Measurements from ENCODE around the gene CDC20. TPM values are rescaled to one million over a fixed set of nuclear protein-coding genes. Genes with fewer than 3 reads are reported as not detected.

Gene CDC20
- total RNA-seq, 1 experiment from 2014 or later, result 349 TPM

DNA sequence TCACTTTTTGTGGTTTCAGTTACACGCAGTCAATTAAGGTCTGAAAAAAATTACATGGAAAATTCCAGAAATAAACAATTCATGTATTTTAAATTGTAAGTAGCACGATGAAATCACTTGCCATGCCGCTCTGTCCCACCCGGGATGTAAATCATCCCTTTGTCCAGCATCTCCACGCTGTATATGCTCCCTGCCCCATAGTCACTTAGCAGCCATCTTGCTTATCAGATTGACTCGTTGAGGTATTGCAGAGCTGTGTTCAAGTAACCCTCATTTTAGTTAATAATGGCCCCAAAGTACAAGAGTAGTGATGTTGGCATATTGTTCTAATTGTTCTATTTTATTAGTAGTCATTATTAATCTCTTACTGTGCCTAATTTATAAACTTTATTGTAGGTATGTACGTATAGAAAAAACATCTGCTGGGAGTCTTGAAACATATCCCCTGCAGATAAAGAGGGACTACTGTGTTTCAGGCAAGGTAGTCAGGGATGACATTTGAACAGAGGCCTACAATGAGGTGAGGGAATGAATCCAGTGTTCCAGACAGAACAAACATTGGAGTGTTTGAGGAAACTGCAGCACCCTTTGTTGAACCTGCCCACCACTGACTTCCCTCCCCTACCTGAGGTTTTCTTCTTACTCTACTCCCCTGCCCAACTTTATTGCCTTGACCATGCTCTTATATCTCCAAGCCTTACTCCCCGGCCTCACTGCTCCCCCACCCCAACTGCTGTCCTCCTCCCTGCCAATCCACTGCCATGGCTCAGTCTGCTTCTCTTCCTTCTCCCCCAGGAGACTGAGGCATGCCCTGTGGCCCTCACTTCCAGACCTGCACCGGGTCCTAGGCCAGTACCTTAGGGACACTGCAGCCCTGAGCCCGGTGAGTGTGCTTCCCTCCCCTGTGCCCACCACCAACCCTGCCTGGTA lies 7.1 kb upstream of the CDC20 start:
- Histone ChIP-seq H3K36me3 (ENCODE audit: low read depth, low read length) (no peaks in the 10 kb centered on the region), H3K4me3 (ENCODE audit: low read length) (no peak overlapping the region), H3K79me2 (ENCODE audit: low read length) (no peaks in the 10 kb centered on the region), H2AFZ (ENCODE audit: low read length) (no peak overlapping the region), H3K27ac (ENCODE audit: low read length) (no peak overlapping the region), H4K20me1 (ENCODE audit: low read length) (no peaks in the 10 kb centered on the region), H3K9me3 (ENCODE audit: low read length) (no peaks in the 10 kb centered on the region), H3K27me3 (ENCODE audit: low read length) (no peaks in the 10 kb centered on the region), H3F3A (ENCODE audit: low read length, unreplicated experiment) (no peaks in the 10 kb centered on the region), H3K9ac (ENCODE audit: low read length) (no peak overlapping the region), H3K9me2 (replicated peaks; ENCODE audit: low read length) (no peaks in the 10 kb centered on the region), H3K4me2 (ENCODE audit: low read length) (no peak overlapping the region), H3K4me1 (ENCODE audit: insufficient read depth, low read length) (peaks cover 23% of the 10 kb centered on the region)
- ChIA-PET POLR2A (ENCODE audit: unreplicated experiment) (no interaction called here), CTCF (no interaction called here)
- TF ChIP-seq EZH2 (IDR thresholded peaks at IDR 0.05; ENCODE audit: low read length, unreplicated experiment) (no peak), EZH2phosphoT487 (IDR thresholded peaks at IDR 0.05; ENCODE audit: borderline replicate concordance, low read length) (no peak)
- TF ChIP-seq, protein P1, sequence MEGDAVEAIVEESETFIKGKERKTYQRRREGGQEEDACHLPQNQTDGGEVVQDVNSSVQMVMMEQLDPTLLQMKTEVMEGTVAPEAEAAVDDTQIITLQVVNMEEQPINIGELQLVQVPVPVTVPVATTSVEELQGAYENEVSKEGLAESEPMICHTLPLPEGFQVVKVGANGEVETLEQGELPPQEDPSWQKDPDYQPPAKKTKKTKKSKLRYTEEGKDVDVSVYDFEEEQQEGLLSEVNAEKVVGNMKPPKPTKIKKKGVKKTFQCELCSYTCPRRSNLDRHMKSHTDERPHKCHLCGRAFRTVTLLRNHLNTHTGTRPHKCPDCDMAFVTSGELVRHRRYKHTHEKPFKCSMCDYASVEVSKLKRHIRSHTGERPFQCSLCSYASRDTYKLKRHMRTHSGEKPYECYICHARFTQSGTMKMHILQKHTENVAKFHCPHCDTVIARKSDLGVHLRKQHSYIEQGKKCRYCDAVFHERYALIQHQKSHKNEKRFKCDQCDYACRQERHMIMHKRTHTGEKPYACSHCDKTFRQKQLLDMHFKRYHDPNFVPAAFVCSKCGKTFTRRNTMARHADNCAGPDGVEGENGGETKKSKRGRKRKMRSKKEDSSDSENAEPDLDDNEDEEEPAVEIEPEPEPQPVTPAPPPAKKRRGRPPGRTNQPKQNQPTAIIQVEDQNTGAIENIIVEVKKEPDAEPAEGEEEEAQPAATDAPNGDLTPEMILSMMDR (conservative IDR thresholded peaks at IDR 0.05; ENCODE audit: low read depth, low read length), result no peak
- no TSS peak for BruUV-seq (replicated peaks)
- intact Hi-C loops (cut with micrococcal nuclease), result no loop called here
- ATAC-seq, result no peak
- DNase-seq, result no peak

DNA sequence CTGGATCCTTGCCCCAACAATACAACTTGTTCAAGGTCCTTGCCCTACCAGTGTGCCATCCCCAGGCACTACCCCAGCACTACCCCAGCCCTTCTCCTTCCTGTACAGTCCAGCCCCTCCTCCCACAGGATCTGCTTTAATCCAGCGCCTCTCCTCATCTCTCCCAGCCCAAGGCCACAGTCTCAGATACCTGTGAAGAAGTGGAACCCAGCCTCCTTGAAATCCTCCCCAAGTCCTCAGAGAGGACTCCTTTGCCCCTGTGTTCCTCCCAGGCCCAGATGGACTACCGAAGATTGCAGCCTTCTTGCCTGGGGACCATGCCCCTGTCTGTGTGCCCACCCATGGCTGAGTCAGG lies 6.5 kb upstream of the CDC20 start:
- Histone ChIP-seq H4K20me1 (ENCODE audit: low read length) (no peaks in the 10 kb centered on the region), H3K27me3 (ENCODE audit: low read length) (no peaks in the 10 kb centered on the region), H3K4me2 (ENCODE audit: low read length) (no peak overlapping the region), H3F3A (ENCODE audit: low read length, unreplicated experiment) (no peaks in the 10 kb centered on the region), H3K9ac (ENCODE audit: low read length) (no peak overlapping the region), H3K4me1 (ENCODE audit: insufficient read depth, low read length) (peaks cover 23% of the 10 kb centered on the region), H2AFZ (ENCODE audit: low read length) (no peak overlapping the region), H3K9me3 (ENCODE audit: low read length) (no peaks in the 10 kb centered on the region), H3K36me3 (ENCODE audit: low read depth, low read length) (no peaks in the 10 kb centered on the region), H3K9me2 (replicated peaks; ENCODE audit: low read length) (no peaks in the 10 kb centered on the region), H3K27ac (ENCODE audit: low read length) (no peak overlapping the region), H3K4me3 (ENCODE audit: low read length) (no peak overlapping the region), H3K79me2 (ENCODE audit: low read length) (no peaks in the 10 kb centered on the region)
- ChIA-PET POLR2A (ENCODE audit: unreplicated experiment) (no interaction called here), CTCF (no interaction called here)
- intact Hi-C loops (cut with micrococcal nuclease), result no loop called here
- BruUV-seq (replicated peaks), result no TSS peak
- DNase-seq (no peak), ATAC-seq (no peak)
- TF ChIP-seq EZH2phosphoT487 (IDR thresholded peaks at IDR 0.05; ENCODE audit: borderline replicate concordance, low read length), result no peak
- TF ChIP-seq EZH2 (IDR thresholded peaks at IDR 0.05; ENCODE audit: low read length, unreplicated experiment), result no peak
- TF ChIP-seq, protein P1 (conservative IDR thresholded peaks at IDR 0.05; ENCODE audit: low read depth, low read length), result no peak

DNA sequence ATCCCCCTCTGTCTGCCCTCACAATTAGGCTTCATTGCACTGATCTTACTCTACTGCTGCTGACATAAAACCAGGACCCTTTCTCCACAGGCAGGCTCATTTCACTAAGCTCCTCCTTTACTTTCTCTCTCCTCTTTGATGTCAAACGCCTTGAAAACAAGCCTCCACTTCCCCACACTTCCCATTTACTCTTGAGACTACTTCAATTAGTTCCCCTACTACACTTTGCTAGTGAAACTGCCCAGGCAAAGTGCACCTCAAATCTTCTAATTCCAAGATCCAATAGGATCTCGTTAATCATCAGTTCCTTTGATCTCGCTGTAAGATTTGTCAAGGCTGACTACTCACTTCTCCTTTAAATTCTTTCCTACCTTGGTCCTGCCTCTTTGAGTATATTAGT lies 5.9 kb upstream of the CDC20 start:
- Histone ChIP-seq H3K27me3 (ENCODE audit: low read length) (no peaks in the 10 kb centered on the region), H3K9ac (ENCODE audit: low read length) (no peak overlapping the region), H3K4me3 (ENCODE audit: low read length) (no peak overlapping the region), H3K9me2 (replicated peaks; ENCODE audit: low read length) (no peaks in the 10 kb centered on the region), H3F3A (ENCODE audit: low read length, unreplicated experiment) (no peaks in the 10 kb centered on the region), H3K79me2 (ENCODE audit: low read length) (peaks cover 3% of the 10 kb centered on the region), H4K20me1 (ENCODE audit: low read length) (no peaks in the 10 kb centered on the region), H3K4me1 (ENCODE audit: insufficient read depth, low read length) (peaks cover 26% of the 10 kb centered on the region), H3K36me3 (ENCODE audit: low read depth, low read length) (no peaks in the 10 kb centered on the region), H3K27ac (ENCODE audit: low read length) (no peak overlapping the region), H2AFZ (ENCODE audit: low read length) (no peak overlapping the region), H3K4me2 (ENCODE audit: low read length) (no peak overlapping the region), H3K9me3 (ENCODE audit: low read length) (no peaks in the 10 kb centered on the region)
- no peak for DNase-seq
- no TSS peak for BruUV-seq (replicated peaks)
- TF ChIP-seq, protein P1 (conservative IDR thresholded peaks at IDR 0.05; ENCODE audit: low read depth, low read length), result no peak
- TF ChIP-seq EZH2phosphoT487 (IDR thresholded peaks at IDR 0.05; ENCODE audit: borderline replicate concordance, low read length), result no peak
- TF ChIP-seq EZH2 (IDR thresholded peaks at IDR 0.05; ENCODE audit: low read length, unreplicated experiment), result no peak
- ATAC-seq, result no peak
- POLR2A ChIA-PET (ENCODE audit: unreplicated experiment), result no interaction called here
- intact Hi-C loops (cut with micrococcal nuclease), result no loop called here
- CTCF ChIA-PET, result no interaction called here
